GM12878 (cell line): Measurements from ENCODE around the gene CCDC51. TPM values are rescaled to one million over a fixed set of nuclear protein-coding genes. Genes with fewer than 3 reads are reported as not detected.

Experiments used
- ATAC-seq: fragments of 200-7000 bp; cut with Tn5 transposase; 3 replicates; pipeline ENCODE4 v1.9.1; 2020; ENCODE audit warnings: mild to moderate bottlenecking, moderate library complexity
- BruUV-seq: library from RNA; stranded (reverse); fragments of 400-500 nt; replicated peaks from 2 replicates; lab custom pipeline; 2021; lab: Mats Ljungman, UMichigan
- CTCF ChIA-PET: fragments of 300-600 bp; sonication (Branson Sonifier 250); formaldehyde crosslinking; extraction: SDS; loops from one replicate; lab custom pipeline; 2021; ENCODE audit warnings: inconsistent platforms; lab: Yijun Ruan, JAX
- POLR2A ChIA-PET: fragments of 350-600 bp; formaldehyde crosslinking; extraction: SDS; loops from one replicate; lab custom pipeline; 2021; ENCODE audit warnings: inconsistent platforms; lab: Charles Lee
- RAD21 ChIA-PET: fragments of 300-600 bp; sonication (Branson Sonifier 250); formaldehyde crosslinking; loops from one replicate; lab custom pipeline; 2023; ENCODE audit warnings: antibody characterized with exemption; ENCODE audit not compliant: unreplicated experiment; lab: Charles Lee
- SMC1A ChIA-PET: fragments of 300-600 bp; sonication (Branson Sonifier 250); formaldehyde crosslinking; loops from one replicate; lab custom pipeline; 2023; ENCODE audit not compliant: unreplicated experiment, uncharacterized antibody; lab: Charles Lee
- DNase-seq: peaks from one replicate; pipeline ENCODE4 v3.0.0-alpha.2; 2011; ENCODE audit warnings: low read depth, low spot score
- FAIRE-seq: peaks from 3 replicates; lab custom pipeline; 2011; peaks lifted over from hg19 to GRCh38; lab: Jason Lieb, UNC
- H2AFZ ChIP-seq: 2 replicates; pipeline ENCODE4 v1.6.0; 2011; ENCODE audit warnings: low read depth, low read length, control low read depth; ENCODE audit not compliant: control insufficient read depth
- H3K27ac ChIP-seq: 2 replicates; pipeline ENCODE4 v1.5.1; 2011; ENCODE audit warnings: control low read depth; ENCODE audit not compliant: control insufficient read depth, insufficient read depth
- H3K27me3 ChIP-seq, 2 experiments: replicated peaks in 1 of 2; 2 replicates each; pipeline versions ENCODE4 v1.6.0 to v1.6.1; 2011; ENCODE audit warnings: low read length in 1 of 2; ENCODE audit not compliant: control insufficient read depth in 2 of 2, insufficient read depth in 2 of 2
- H3K36me3 ChIP-seq, 2 experiments: 2 replicates each; pipeline ENCODE4 v1.5.1; 2011; ENCODE audit warnings: low read length in 1 of 2; ENCODE audit not compliant: control insufficient read depth in 2 of 2, insufficient read depth in 2 of 2
- H3K4me1 ChIP-seq: 2 replicates; pipeline ENCODE4 v1.6.1; 2011; ENCODE audit warnings: mild to moderate bottlenecking, low read length, moderate library complexity, mixed read lengths; ENCODE audit not compliant: control insufficient read depth, insufficient read depth
- H3K4me2 ChIP-seq: 2 replicates; pipeline ENCODE4 v1.6.0; 2011; ENCODE audit warnings: control low read depth; ENCODE audit not compliant: control insufficient read depth, insufficient read depth
- H3K4me3 ChIP-seq: fragments of 200-600 bp; sonication (generic); 2 replicates; pipeline ENCODE4 v1.5.1; 2016
- H3K79me2 ChIP-seq: 2 replicates; pipeline ENCODE4 v1.6.0; 2011; ENCODE audit warnings: low read length; ENCODE audit not compliant: control insufficient read depth, insufficient read depth
- H3K9ac ChIP-seq: 2 replicates; pipeline ENCODE4 v1.8.0; 2011; ENCODE audit warnings: low read length, control low read depth, mixed read lengths; ENCODE audit not compliant: control insufficient read depth, insufficient read depth
- H3K9me3 ChIP-seq: replicated peaks from 3 replicates; pipeline ENCODE4 v1.5.1; 2011; ENCODE audit warnings: mild to moderate bottlenecking, low read length; ENCODE audit not compliant: control insufficient read depth, insufficient read depth
- H4K20me1 ChIP-seq: 2 replicates; pipeline ENCODE4 v1.6.0; 2011; ENCODE audit not compliant: control insufficient read depth, insufficient read depth
- MTA3 ChIP-seq: IDR thresholded peaks from 2 replicates; pipeline ENCODE4 v1.6.1; 2012; ENCODE audit warnings: low read length, inconsistent platforms, borderline replicate concordance
- POLR2A ChIP-seq: IDR thresholded peaks from 2 replicates; pipeline ENCODE4 v1.6.1; 2011; ENCODE audit warnings: low read depth, mild to moderate bottlenecking, low read length
- SREBF1 ChIP-seq: IDR thresholded peaks from 2 replicates; pipeline ENCODE4 v1.6.1; 2012; ENCODE audit warnings: mild to moderate bottlenecking, low read length
- YY1 ChIP-seq: IDR thresholded peaks from 2 replicates; pipeline ENCODE4 v1.6.1; 2011; ENCODE audit warnings: low read depth, mild to moderate bottlenecking, low read length
- ZSCAN29 ChIP-seq: fragments of 450-650 bp; IDR thresholded peaks from 2 replicates; pipeline ENCODE4 v1.6.1; 2017; ENCODE audit warnings: mild to moderate bottlenecking, moderate library complexity
- WGBS: methylation state at CpG from one replicate; pipeline ENCODE4 v1.1.6; 2016; ENCODE audit warnings: low lambda C conversion rate; ENCODE audit not compliant: insufficient replicate concordance, insufficient coverage; ENCODE audit errors: missing lambda C conversion rate; 5-methylcytosine and 5-hydroxymethylcytosine counted together
- in situ Hi-C: fragments of 300-500 bp; cut with MboI; formaldehyde crosslinking; loops from 9 replicates; pipeline ENCODE4 v1.14.3; 2018; ENCODE audit warnings: mixed read lengths
- intact Hi-C: fragments of 100-400 bp; cut with micrococcal nuclease; formaldehyde crosslinking; loops from one replicate; pipeline ENCODE4 v1.14.2; 2022; ENCODE audit not compliant: unreplicated experiment
- polyA plus RNA-seq, 11 experiments: library from polyadenylated mRNA; depleted of rRNA in 4 of 11; unstranded in 6 of 11; stranded (reverse) in 5 of 11; fragments of >200 nt; fragmentation: Nextera tagmentation in 4 of 11; fragmentation: Illumina TruSeq in 1 of 11; extraction: Ambion mirVana in 4 of 11; extraction: Trizol in 1 of 11; gene quantifications; 1 replicate in 1 of 11; 2 replicates in 10 of 11; pipeline versions ENCODE4 v1.2.1 to v1.2.3, GENCODE V29; 2011 to 2016; ENCODE audit warnings: inconsistent platforms in 2 of 11, missing spikeins in 2 of 11, low read depth in 1 of 11
- total RNA-seq, 4 experiments: library from RNA; depleted of rRNA in 3 of 4; stranded (reverse); fragments of >200 nt in 3 of 4; fragmentation: Illumina TruSeq in 1 of 4; extraction: Trizol in 1 of 4; gene quantifications; 2 replicates each; pipeline versions ENCODE4 v1.2.1 to v1.2.3, GENCODE V29; 2013 to 2021
- TF ChIP-seq, protein P1 (sequence below): fragments of 450-650 bp; IDR thresholded peaks from 2 replicates; pipeline ENCODE4 v1.6.1; 2016; ENCODE audit warnings: mild to moderate bottlenecking
- TF ChIP-seq, protein P2 (sequence below): fragments of 450-650 bp; IDR thresholded peaks from 2 replicates; pipeline ENCODE4 v1.6.1; 2017; ENCODE audit warnings: borderline replicate concordance
- TF ChIP-seq, protein P3 (sequence below): IDR thresholded peaks from 2 replicates; pipeline ENCODE4 v1.6.1; 2012; ENCODE audit warnings: low read depth, low read length, improper control_type of control experiment
- TF ChIP-seq, protein P4 (sequence below): fragments of 450-650 bp; IDR thresholded peaks from 2 replicates; pipeline ENCODE4 v1.6.1; 2017; ENCODE audit warnings: low read depth, mild to moderate bottlenecking, moderate library complexity

Gene CCDC51
- total and polyA plus RNA-seq, 10 of the 15 experiments (the other 5 are each of a cell fraction or from before 2014, with no cell fraction given): 10.6 to 54.9 (median 28.5) TPM

DNA sequence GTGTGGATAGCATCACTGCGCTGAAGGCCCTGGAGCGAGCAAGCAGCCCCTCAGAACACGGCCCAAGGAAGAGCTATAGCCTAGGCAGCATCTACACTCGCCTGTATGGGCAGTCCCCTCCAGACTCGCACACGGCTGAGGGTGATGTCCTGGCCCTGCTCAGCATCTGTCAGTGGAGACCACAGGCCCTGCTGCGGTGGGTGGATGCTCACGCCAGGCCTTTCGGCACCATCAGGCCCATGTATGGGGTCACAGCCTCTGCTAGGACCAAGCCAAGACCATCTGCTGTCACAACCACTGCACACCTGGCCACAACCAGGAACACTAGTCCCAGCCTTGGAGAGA is 27.2 kb upstream of the CCDC51 start:
- no peaks in the 10 kb centered on the region for H3K9me3 ChIP-seq
- H2AFZ ChIP-seq: no peak overlapping the region
- H3K9ac ChIP-seq: peak overlapping the region; percentile 97
- FAIRE-seq: peak; percentile 47
- H3K27me3 ChIP-seq: no peaks in the 10 kb centered on the region
- peaks cover 62% of the 10 kb centered on the region for H3K79me2 ChIP-seq
- intact Hi-C loops: no loop called here
- ATAC-seq: peak; percentile 7
- ChIA-PET RAD21 (interaction anchor here (0.8 to 2.5 kb wide), 8 partner anchors 27 to 169 kb away, joined by 3 to 20 read pairs (median 8); partner anchors contain the start of genes CCDC51, PFKFB4, SLC26A6 and TMA7), SMC1A (interaction anchor here (0.8 to 4.2 kb wide), 9 partner anchors 27 to 90 kb away, joined by 3 to 22 read pairs (median 4); partner anchors contain the start of genes CCDC51, PFKFB4, SHISA5 and TMA7), POLR2A (interaction anchor here (0.6 to 10.0 kb wide), 6 partner anchors 20 to 227 kb away, joined by 3 to 91 read pairs (median 4); partner anchors contain the start of genes CCDC51, PFKFB4, TMA7 and ZNF589), CTCF (interaction anchor here (1.0 to 6.1 kb wide), 9 partner anchors 9 to 236 kb away, joined by 3 to 58 read pairs (median 10); partner anchors contain the start of genes CCDC51, PFKFB4 and TMA7)
- H3K27ac ChIP-seq: peak overlapping the region; percentile 96
- WGBS: 30% methylated on average over 9 of the region's 9 CpGs
- peaks cover 45% of the 10 kb centered on the region for H3K4me1 ChIP-seq
- no peak for DNase-seq
- no peaks in the 10 kb centered on the region for H4K20me1 ChIP-seq
- H3K36me3 ChIP-seq: peaks cover 9 to 12% of the 10 kb centered on the region in 2 experiments; a peak in 3 of 4 replicates
- BruUV-seq: no TSS peak
- TF ChIP-seq ZSCAN29: no peak
- TF ChIP-seq POLR2A: peak; percentile 75
- no peak for TF ChIP-seq SREBF1
- peak overlapping the region; percentile 100 for H3K4me2 ChIP-seq
- peak overlapping the region; percentile 88 for H3K4me3 ChIP-seq
- in situ Hi-C loops: no loop called here

DNA sequence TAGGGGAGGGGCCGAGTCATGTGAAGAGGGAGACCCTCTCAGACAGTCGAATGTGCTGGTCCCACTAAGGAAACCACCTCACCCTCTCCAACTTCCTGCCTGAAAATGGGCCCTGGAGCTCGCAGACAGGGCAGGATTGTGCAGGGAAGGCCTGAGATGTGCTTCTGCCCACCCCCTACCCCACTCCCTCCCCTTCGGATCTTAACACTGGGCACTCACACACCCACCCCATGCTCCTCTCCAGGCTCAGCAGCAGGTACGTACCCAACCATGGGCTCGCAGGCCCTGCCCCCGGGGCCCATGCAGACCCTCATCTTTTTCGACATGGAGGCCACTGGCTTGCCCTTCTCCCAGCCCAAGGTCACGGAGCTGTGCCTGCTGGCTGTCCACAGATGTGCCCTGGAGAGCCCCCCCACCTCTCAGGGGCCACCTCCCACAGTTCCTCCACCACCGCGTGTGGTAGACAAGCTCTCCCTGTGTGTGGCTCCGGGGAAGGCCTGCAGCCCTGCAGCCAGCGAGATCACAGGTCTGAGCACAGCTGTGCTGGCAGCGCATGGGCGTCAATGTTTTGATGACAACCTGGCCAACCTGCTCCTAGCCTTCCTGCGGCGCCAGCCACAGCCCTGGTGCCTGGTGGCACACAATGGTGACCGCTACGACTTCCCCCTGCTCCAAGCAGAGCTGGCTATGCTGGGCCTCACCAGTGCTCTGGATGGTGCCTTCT is 26.6 kb upstream of the CCDC51 start:
- no peaks in the 10 kb centered on the region for H4K20me1 ChIP-seq
- H3K4me3 ChIP-seq: peak overlapping the region; percentile 88
- no peaks in the 10 kb centered on the region for H3K27me3 ChIP-seq
- ChIA-PET SMC1A (interaction anchor here (0.8 to 4.2 kb wide), 13 partner anchors 26 to 218 kb away, joined by 3 to 22 read pairs (median 4); partner anchors contain the start of genes CCDC51, PFKFB4, SHISA5 and TMA7), CTCF (interaction anchor here (0.6 to 6.1 kb wide), 12 partner anchors 9 to 236 kb away, joined by 3 to 58 read pairs (median 8); partner anchors contain the start of genes CCDC51, PFKFB4 and TMA7), POLR2A (interaction anchor here (0.6 to 10.0 kb wide), 8 partner anchors 9 to 226 kb away, joined by 3 to 91 read pairs (median 4); partner anchors contain the start of genes CCDC51, PFKFB4, TMA7 and ZNF589), RAD21 (interaction anchor here (0.7 to 2.5 kb wide), 12 partner anchors 26 to 169 kb away, joined by 3 to 20 read pairs (median 6); partner anchors contain the start of genes CCDC51, NME6, PFKFB4 and SLC26A6)
- intact Hi-C loops (no loop called here), in situ Hi-C loops (no loop called here)
- peaks cover 9 to 12% of the 10 kb centered on the region in 2 experiments; a peak in 3 of 4 replicates for H3K36me3 ChIP-seq
- peak overlapping the region; percentile 100 for H3K4me2 ChIP-seq
- 2% methylated on average over 19 of the region's 19 CpGs for WGBS
- no peak overlapping the region for H2AFZ ChIP-seq
- no peaks in the 10 kb centered on the region for H3K9me3 ChIP-seq
- peaks cover 57% of the 10 kb centered on the region for H3K79me2 ChIP-seq
- no peak for FAIRE-seq
- H3K9ac ChIP-seq: peak overlapping the region; percentile 97
- no peak for DNase-seq
- TSS peak; percentile 78 for BruUV-seq
- H3K4me1 ChIP-seq: peaks cover 45% of the 10 kb centered on the region
- H3K27ac ChIP-seq: peak overlapping the region; percentile 96
- ATAC-seq: peak; percentile 40
- TF ChIP-seq, protein P1, sequence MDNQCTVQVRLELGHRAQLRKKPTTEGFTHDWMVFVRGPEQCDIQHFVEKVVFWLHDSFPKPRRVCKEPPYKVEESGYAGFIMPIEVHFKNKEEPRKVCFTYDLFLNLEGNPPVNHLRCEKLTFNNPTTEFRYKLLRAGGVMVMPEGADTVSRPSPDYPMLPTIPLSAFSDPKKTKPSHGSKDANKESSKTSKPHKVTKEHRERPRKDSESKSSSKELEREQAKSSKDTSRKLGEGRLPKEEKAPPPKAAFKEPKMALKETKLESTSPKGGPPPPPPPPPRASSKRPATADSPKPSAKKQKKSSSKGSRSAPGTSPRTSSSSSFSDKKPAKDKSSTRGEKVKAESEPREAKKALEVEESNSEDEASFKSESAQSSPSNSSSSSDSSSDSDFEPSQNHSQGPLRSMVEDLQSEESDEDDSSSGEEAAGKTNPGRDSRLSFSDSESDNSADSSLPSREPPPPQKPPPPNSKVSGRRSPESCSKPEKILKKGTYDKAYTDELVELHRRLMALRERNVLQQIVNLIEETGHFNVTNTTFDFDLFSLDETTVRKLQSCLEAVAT: no peak; the same call in 1 of the 2 replicates
- TF ChIP-seq, protein P2, sequence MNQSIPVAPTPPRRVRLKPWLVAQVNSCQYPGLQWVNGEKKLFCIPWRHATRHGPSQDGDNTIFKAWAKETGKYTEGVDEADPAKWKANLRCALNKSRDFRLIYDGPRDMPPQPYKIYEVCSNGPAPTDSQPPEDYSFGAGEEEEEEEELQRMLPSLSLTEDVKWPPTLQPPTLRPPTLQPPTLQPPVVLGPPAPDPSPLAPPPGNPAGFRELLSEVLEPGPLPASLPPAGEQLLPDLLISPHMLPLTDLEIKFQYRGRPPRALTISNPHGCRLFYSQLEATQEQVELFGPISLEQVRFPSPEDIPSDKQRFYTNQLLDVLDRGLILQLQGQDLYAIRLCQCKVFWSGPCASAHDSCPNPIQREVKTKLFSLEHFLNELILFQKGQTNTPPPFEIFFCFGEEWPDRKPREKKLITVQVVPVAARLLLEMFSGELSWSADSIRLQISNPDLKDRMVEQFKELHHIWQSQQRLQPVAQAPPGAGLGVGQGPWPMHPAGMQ: no peak
- TF ChIP-seq, protein P3, sequence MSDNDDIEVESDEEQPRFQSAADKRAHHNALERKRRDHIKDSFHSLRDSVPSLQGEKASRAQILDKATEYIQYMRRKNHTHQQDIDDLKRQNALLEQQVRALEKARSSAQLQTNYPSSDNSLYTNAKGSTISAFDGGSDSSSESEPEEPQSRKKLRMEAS: 0 out of 2 replicates have a peak, but pooled peaks have one; percentile 30
- TF ChIP-seq, protein P4, sequence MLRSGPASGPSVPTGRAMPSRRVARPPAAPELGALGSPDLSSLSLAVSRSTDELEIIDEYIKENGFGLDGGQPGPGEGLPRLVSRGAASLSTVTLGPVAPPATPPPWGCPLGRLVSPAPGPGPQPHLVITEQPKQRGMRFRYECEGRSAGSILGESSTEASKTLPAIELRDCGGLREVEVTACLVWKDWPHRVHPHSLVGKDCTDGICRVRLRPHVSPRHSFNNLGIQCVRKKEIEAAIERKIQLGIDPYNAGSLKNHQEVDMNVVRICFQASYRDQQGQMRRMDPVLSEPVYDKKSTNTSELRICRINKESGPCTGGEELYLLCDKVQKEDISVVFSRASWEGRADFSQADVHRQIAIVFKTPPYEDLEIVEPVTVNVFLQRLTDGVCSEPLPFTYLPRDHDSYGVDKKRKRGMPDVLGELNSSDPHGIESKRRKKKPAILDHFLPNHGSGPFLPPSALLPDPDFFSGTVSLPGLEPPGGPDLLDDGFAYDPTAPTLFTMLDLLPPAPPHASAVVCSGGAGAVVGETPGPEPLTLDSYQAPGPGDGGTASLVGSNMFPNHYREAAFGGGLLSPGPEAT: peak; percentile 12; the same call in 1 of the 2 replicates
- TF ChIP-seq YY1 (0 out of 2 replicates have a peak, but pooled peaks have one; percentile 4), MTA3 (peak; percentile 45; the same call in 1 of the 2 replicates)
